ENCODE data around the gene HYAL1.

Gene HYAL1

GRCh38 chr3:50294492-50295403, 8.6 kb downstream of the HYAL1 start:
- no peak for DNase-seq (ENCODE audit: low spot score)
- no peak for TF ChIP-seq CTCF (IDR thresholded peaks at IDR 0.05; ENCODE audit: extremely low read depth, insufficient read depth, missing control alignments)
- in situ Hi-C loops (cut with MboI; ENCODE audit: low pct_unique_long_range_greater_than_20kb, low sequenced_read_pairs, unreplicated experiment), result no loop called here

GRCh38 chr3:50294089-50294488, 9.3 kb downstream of the HYAL1 start:
- TF ChIP-seq CTCF (IDR thresholded peaks at IDR 0.05; ENCODE audit: extremely low read depth, insufficient read depth, missing control alignments), result no peak
- no peak for DNase-seq (ENCODE audit: low spot score)
- in situ Hi-C loops (cut with MboI; ENCODE audit: low pct_unique_long_range_greater_than_20kb, low sequenced_read_pairs, unreplicated experiment), result no loop called here

- no peak for TF ChIP-seq CTCF (IDR thresholded peaks at IDR 0.05; ENCODE audit: extremely low read depth, insufficient read depth, missing control alignments)
- in situ Hi-C loops (cut with MboI; ENCODE audit: low pct_unique_long_range_greater_than_20kb, low sequenced_read_pairs, unreplicated experiment), result no loop called here
- no peak for DNase-seq (ENCODE audit: low spot score)
Observed at GRCh38 chr3:50293079-50293801, 10.1 kb downstream of the HYAL1 start.

- in situ Hi-C loops (cut with MboI; ENCODE audit: low pct_unique_long_range_greater_than_20kb, low sequenced_read_pairs, unreplicated experiment), result no loop called here
- peak; percentile 96 for DNase-seq (ENCODE audit: low spot score)
- peak; percentile 5 for TF ChIP-seq CTCF (IDR thresholded peaks at IDR 0.05; ENCODE audit: extremely low read depth, insufficient read depth, missing control alignments)
Observed at GRCh38 chr3:50292159-50293078, 11.0 kb downstream of the HYAL1 start, which contains the start of gene IFRD2. IFRD2 (minus strand) TSS chr3:50292429; CDS start chr3:50292274, 155 bp downstream.

- no peak for TF ChIP-seq CTCF (IDR thresholded peaks at IDR 0.05; ENCODE audit: extremely low read depth, insufficient read depth, missing control alignments)
- in situ Hi-C loops (cut with MboI; ENCODE audit: low pct_unique_long_range_greater_than_20kb, low sequenced_read_pairs, unreplicated experiment), result no loop called here
- no peak for DNase-seq (ENCODE audit: low spot score)
Observed at GRCh38 chr3:50290161-50290641, 13.2 kb downstream of the HYAL1 start.

GRCh38 chr3:50289130-50289529, 14.2 kb downstream of the HYAL1 start:
- no peak for DNase-seq (ENCODE audit: low spot score)
- TF ChIP-seq CTCF (IDR thresholded peaks at IDR 0.05; ENCODE audit: extremely low read depth, insufficient read depth, missing control alignments), result no peak
- in situ Hi-C loops (cut with MboI; ENCODE audit: low pct_unique_long_range_greater_than_20kb, low sequenced_read_pairs, unreplicated experiment), result no loop called here
